Right lobe of liver (tissue), 6 donors: ENCODE measurements around the gene TXLNG. TPM values are rescaled to one million over a fixed set of nuclear protein-coding genes. Genes with fewer than 3 reads are reported as not detected.

Experiments
- ATAC-seq, 4 donors: fragments of 200-7000 bp; cut with Tn5 transposase; one replicate each; pipeline ENCODE4 v1.9.1; 2020; ENCODE audit warnings: mild to moderate bottlenecking in 4 of 4, moderate library complexity in 4 of 4
- DNase-seq, 3 donors: peaks; one replicate each; pipeline ENCODE4 v3.0.0-alpha.2; 2020
- H3K27ac ChIP-seq, 3 donors: fragments of 200-600 bp; one replicate each; pipeline ENCODE4 v1.8.0; 2022
- H3K27me3 ChIP-seq, 2 donors: fragments of 200-600 bp; one replicate each; pipeline ENCODE4 v1.8.0; 2022
- H3K36me3 ChIP-seq, 4 donors: fragments of 200-600 bp; sonication (generic) in 1 of 4; one replicate each; pipeline versions ENCODE4 v1.5.1 to v1.8.0; 2017 to 2022; ENCODE audit warnings: control low read depth in 1 of 4
- H3K4me1 ChIP-seq, 4 donors: fragments of 200-600 bp; sonication (generic) in 1 of 4; one replicate each; pipeline versions ENCODE4 v1.5.1 to v1.8.0; 2017 to 2022; ENCODE audit warnings: control low read depth in 1 of 4
- H3K4me3 ChIP-seq, 3 donors: fragments of 200-600 bp; one replicate each; pipeline ENCODE4 v1.8.0; 2022
- H3K9me3 ChIP-seq, 4 donors: fragments of 200-600 bp; sonication (generic) in 1 of 4; one replicate each; pipeline versions ENCODE4 v1.5.1 to v1.8.0; 2017 to 2022; ENCODE audit warnings: control low read depth in 1 of 4
- CTCF ChIP-seq, 4 donors: fragments of 200-600 bp in 3 of 4; fragments of 450-650 bp in 1 of 4; IDR thresholded peaks; one replicate each; pipeline versions ENCODE4 v1.5.1 to v1.8.0; 2016 to 2022; ENCODE audit warnings: antibody characterized with exemption in 4 of 4, mild to moderate bottlenecking in 2 of 4
- POLR2A ChIP-seq: fragments of 450-650 bp; IDR thresholded peaks from one replicate; pipeline ENCODE4 v1.6.1; 2017; ENCODE audit warnings: antibody characterized with exemption, mild to moderate bottlenecking
- WGBS: methylation state at CpG from one replicate; pipeline ENCODE4 v1.1.6; 2018; ENCODE audit warnings: low coverage, low lambda C conversion rate; ENCODE audit not compliant: insufficient coverage; ENCODE audit errors: missing lambda C conversion rate; 5-methylcytosine and 5-hydroxymethylcytosine counted together
- intact Hi-C, 2 donors: fragments of 100-400 bp; cut with DNase I; formaldehyde crosslinking; loops; one replicate each; pipeline versions ENCODE4 v1.11.2 to v1.14.1; 2022
- long read RNA-seq: library from polyadenylated mRNA; unstranded; transcript quantifications from one replicate; pipeline ENCODE4 v2.0.0, GENCODE V29; 2019
- total RNA-seq, 6 experiments: library from RNA; depleted of rRNA in 2 of 6; stranded (reverse); fragments of >200 nt in 2 of 6; fragmentation: NEBNext Ultra II Directional in 3 of 6; extraction: Animal tissue kit (Norgen Biotek cat#: 25700) in 3 of 6; gene quantifications; one replicate each; pipeline versions ENCODE4 v1.1.0 to v1.2.4, GENCODE V29; 2016 to 2023
- donor health status: DM: no; HTN: yes; CAD: no.
- donor health status: DM: no; HTN: no; CAD: no.
- donor health status: DM: no; HTN: no; CAD: no.
- donor health status: DM: no; HTN: yes; CAD: no.
- donor health status: DM: no; HTN: yes; CAD: no.

Gene TXLNG
- total RNA-seq = 1 to 10 TPM; 3.9 to 9.3 (median 7.3) TPM
- long read RNA-seq, partial matches to known transcripts = 10 of 10 reads
- long read RNA-seq, other reads (novel, unspliced or antisense) = 0 of 10 reads

- Histone ChIP-seq H3K27ac (peak within 1 kb of the TSS; percentile 47 to 72 (median 54)), H3K36me3 (no peaks in the 10 kb centered on the region), H3K27me3 (no peaks in the 10 kb centered on the region), H3K4me1 (peaks cover 0 to 12% (median 0%) of the 10 kb centered on the region in 4 donors), H3K9me3 (no peaks in the 10 kb centered on the region), H3K4me3 (peak within 1 kb of the TSS; percentile 69 to 81 (median 78))
- DNase-seq (peak; percentile 96 to 99 (median 99)), ATAC-seq (peak; percentile 97 to 99 (median 98))
- WGBS = 0% methylated on average over 22 of the region's 59 CpGs
- TF ChIP-seq CTCF (IDR thresholded peaks at IDR 0.05) (no peak), POLR2A (peak; percentile 92)
- intact Hi-C loops = no loop called here
Observed at GRCh38 chrX:16786139-16786790, at the start of gene TXLNG. TXLNG (plus strand) TSS chrX:16786466; CDS start chrX:16786488, 22 bp downstream.

GRCh38 chrX:16737024-16737423 lies 49.2 kb upstream of the TXLNG start:
- intact Hi-C loops = no loop called here
- Histone ChIP-seq H3K4me1 (peaks cover 0 to 18% (median 0%) of the 10 kb centered on the region in 4 donors), H3K9me3 (no peaks in the 10 kb centered on the region), H3K27ac (no peak overlapping the region), H3K4me3 (no peak overlapping the region), H3K36me3 (peaks cover 0 to 26% (median 7%) of the 10 kb centered on the region in 4 donors), H3K27me3 (no peaks in the 10 kb centered on the region)
- no peak for ATAC-seq
- no peak for DNase-seq
- 94% methylated on average over 4 of the region's 5 CpGs for WGBS
- TF ChIP-seq POLR2A = no peak
- no peak for TF ChIP-seq CTCF (IDR thresholded peaks at IDR 0.05)

- DNase-seq (peak in 1 of 3 donors; percentile 65), ATAC-seq (peak; percentile 73 to 81 (median 74))
- WGBS = 51% methylated on average over 5 of the region's 6 CpGs
- TF ChIP-seq POLR2A = no peak
- TF ChIP-seq CTCF (IDR thresholded peaks at IDR 0.05) = no peak
- no peak overlapping the region for H3K4me3 ChIP-seq
- intact Hi-C loops = no loop called here
- H3K27ac ChIP-seq = peak overlapping the region in 2 of 3 donors; percentile 66 to 81
- H3K9me3 ChIP-seq = no peaks in the 10 kb centered on the region
- peaks cover 0 to 34% (median 7%) of the 10 kb centered on the region in 4 donors for H3K36me3 ChIP-seq
- peaks cover 0 to 32% (median 3%) of the 10 kb centered on the region in 4 donors for H3K4me1 ChIP-seq
- no peaks in the 10 kb centered on the region for H3K27me3 ChIP-seq
Observed at GRCh38 chrX:16739574-16739973, 46.7 kb upstream of the TXLNG start.

GRCh38 chrX:16743604-16744325 lies 42.5 kb upstream of the TXLNG start:
- peak in 2 of 3 donors; percentile 56 to 69 for DNase-seq
- Histone ChIP-seq H3K9me3 (no peaks in the 10 kb centered on the region), H3K27ac (peak overlapping the region; percentile 25 to 85 (median 74)), H3K4me3 (no peak overlapping the region), H3K4me1 (peaks cover 0 to 47% (median 8%) of the 10 kb centered on the region in 4 donors), H3K36me3 (peaks cover 0 to 20% (median 6%) of the 10 kb centered on the region in 4 donors), H3K27me3 (no peaks in the 10 kb centered on the region)
- TF ChIP-seq CTCF (IDR thresholded peaks at IDR 0.05) (peak; percentile 16 to 45 (median 23)), POLR2A (no peak)
- peak; percentile 50 to 69 (median 63) for ATAC-seq
- WGBS = 54% methylated on average over 11 of the region's 12 CpGs
- intact Hi-C loops = no loop called here
